GM19025 (cell line): ENCODE measurements around the gene TGFB1I1.
"Not testable (repeated sequence)": the region's sequence is repeated elsewhere in the genome, so short reads cannot be mapped to it uniquely, and the experiment has no call there.

ENCODE experiments used
- ATAC-seq: cut with Tn5 transposase; IDR thresholded peaks from one replicate; pipeline ENCODE4 v1.9.1; 2021; ENCODE audit warnings: mild to moderate bottlenecking, low read depth, moderate library complexity; ENCODE audit not compliant: unreplicated experiment

The TGFB1I1 gene

GRCh38 chr16:31467858-31468257 lies 4.1 kb upstream of the TGFB1I1 start:
- no peak for ATAC-seq

- ATAC-seq: no peak
Observed at GRCh38 chr16:31470615-31471014, 1.3 kb upstream of the TGFB1I1 start.

GRCh38 chr16:31471241-31471874 lies 594 bp upstream of the TGFB1I1 start:
- ATAC-seq: no peak

DNA sequence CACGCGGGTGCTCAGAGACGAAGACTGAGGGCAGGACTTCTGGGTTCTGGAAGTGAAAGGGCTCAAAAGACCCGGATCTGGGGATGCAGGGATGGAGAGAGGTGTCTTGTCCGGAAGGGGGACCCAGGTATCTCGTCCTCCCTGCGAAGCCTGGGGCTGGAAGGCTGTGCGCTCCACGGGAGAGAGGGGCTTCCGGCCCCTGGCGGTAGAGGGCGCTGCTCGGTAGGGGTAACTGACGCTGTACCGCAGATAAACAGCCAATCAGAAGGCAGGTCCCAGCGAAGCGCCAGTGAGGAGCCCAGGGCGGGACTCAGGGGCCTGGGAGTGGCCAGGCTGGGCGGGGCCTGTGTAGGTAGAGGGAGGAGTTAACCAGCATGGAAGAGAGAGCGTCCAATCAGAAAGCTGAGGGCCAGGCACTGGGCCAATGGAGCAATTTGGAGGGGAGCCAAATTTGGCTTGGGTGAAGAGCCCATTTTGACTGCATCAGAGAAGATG lies 804 bp downstream of the TGFB1I1 start:
- ATAC-seq: no peak

DNA sequence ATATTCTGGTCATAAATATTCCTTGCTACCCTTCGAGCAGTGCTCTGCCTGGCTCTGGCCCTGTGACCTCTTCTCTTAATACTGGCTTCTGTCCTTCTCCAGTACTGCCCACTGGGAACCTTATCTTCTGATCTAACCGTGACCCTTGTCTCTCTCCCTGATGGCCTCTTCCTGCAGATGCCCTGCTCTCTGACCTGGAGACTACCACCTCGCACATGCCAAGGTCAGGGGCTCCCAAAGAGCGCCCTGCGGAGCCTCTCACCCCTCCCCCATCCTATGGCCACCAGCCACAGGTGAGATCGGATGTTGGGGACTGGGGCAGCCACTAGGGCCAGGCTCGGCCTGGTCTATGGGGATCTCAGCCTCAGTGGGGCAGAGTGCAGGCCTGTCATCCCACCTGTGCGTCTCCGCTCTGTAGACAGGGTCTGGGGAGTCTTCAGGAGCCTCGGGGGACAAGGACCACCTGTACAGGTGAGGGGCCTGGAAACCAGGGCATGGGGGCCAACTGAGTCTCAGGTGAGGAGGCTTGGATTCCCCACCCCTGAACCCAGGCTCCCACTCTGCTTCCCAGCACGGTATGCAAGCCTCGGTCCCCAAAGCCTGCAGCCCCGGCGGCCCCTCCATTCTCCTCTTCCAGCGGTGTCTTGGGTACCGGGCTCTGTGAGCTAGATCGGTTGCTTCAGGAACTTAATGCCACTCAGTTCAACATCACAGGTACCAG lies 1.5 kb downstream of the TGFB1I1 start:
- no peak for ATAC-seq

- ATAC-seq: no peak
Observed at GRCh38 chr16:31474173-31474714, 2.3 kb downstream of the TGFB1I1 start.

GRCh38 chr16:31474773-31475738 lies 3.1 kb downstream of the TGFB1I1 start:
- no peak for ATAC-seq

DNA sequence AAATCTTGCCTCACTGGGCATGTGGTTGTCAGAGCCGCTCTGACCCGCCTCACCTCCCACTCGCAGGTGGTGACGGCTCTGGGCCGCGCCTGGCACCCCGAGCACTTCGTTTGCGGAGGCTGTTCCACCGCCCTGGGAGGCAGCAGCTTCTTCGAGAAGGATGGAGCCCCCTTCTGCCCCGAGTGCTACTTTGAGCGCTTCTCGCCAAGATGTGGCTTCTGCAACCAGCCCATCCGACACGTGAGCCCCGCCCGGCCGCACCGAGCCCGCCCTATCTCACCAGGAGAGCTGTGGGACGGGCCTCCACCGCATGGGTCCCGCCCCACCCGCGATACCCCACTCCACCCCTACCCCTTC lies 4.0 kb downstream of the TGFB1I1 start:
- ATAC-seq: no peak

DNA sequence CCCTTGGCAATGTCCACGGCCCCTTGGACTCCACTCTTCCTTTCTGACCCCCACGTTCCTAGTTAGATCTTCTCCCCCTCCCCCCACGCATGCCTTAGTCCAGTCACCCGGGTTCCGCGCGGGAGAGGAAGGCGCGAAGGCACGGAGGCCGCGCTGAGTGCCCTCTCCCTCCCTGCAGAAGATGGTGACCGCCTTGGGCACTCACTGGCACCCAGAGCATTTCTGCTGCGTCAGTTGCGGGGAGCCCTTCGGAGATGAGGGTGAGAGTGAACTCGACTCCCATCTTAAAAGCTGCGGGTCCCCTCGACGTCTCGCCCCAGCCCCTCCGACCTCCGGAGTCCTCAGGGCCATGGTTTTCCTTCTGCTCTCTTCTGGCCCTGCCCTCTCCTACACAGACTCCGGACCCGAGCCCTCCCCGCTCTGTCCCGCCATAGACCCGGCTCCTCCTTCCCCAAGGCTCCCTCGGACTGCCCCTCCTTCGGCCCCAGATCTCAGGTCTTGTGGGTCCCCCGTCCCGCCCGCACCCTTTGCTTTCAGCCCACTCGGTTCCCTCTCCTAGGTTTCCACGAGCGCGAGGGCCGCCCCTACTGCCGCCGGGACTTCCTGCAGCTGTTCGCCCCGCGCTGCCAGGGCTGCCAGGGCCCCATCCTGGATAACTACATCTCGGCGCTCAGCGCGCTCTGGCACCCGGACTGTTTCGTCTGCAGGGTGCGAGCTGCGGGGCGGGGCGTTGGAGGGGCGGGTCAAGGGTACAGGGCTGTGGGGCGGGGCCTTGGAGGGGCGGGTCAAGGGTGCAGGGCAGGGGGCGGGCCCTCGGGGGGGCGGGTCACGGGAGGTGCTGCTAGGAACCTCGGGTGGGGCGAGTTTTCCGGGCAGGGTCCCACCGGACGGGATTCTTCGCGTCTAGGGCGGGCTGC lies 4.6 kb downstream of the TGFB1I1 start:
- peak; percentile 57 for ATAC-seq

DNA sequence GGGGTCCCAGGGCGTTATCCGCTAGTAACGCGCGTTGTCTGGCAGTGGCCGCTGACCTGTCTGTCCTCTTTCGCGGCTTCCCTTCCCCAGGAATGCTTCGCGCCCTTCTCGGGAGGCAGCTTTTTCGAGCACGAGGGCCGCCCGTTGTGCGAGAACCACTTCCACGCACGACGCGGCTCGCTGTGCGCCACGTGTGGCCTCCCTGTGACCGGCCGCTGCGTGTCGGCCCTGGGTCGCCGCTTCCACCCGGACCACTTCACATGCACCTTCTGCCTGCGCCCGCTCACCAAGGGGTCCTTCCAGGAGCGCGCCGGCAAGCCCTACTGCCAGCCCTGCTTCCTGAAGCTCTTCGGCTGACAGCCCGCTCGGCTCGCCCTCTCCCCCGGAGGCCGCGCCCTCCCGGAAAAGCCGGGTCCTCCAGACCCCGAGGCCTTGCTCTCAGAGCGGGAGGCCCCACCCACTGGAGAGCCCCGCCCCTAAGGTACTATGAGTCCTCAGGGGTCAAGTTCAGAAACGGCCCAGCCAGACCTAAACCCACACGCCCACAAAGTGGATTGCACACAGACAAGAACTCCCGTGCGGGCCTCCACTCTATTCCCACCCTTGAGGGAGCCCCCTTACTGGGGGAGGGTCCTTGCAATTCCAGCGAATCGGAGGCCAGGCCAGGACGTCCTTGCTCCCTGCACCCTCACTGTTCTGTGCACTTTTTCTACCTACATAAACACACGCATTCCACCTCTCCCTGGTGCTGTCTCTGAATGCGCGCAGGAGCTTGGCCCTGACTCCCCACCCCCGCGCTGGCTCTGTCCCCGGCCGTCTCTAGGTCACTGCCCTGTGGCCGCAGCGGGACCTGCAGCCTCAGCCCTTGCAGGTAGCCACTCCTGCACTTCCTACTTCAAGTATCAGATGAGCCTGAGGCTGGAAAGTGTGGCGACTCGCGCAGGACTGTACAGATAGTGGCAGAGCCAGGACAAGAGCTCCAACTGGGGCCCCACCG lies 5.6 kb downstream of the TGFB1I1 start:
- ATAC-seq: peak; percentile 21

GRCh38 chr16:31478956-31479355 lies 7.0 kb downstream of the TGFB1I1 start:
- ATAC-seq: no peak

DNA sequence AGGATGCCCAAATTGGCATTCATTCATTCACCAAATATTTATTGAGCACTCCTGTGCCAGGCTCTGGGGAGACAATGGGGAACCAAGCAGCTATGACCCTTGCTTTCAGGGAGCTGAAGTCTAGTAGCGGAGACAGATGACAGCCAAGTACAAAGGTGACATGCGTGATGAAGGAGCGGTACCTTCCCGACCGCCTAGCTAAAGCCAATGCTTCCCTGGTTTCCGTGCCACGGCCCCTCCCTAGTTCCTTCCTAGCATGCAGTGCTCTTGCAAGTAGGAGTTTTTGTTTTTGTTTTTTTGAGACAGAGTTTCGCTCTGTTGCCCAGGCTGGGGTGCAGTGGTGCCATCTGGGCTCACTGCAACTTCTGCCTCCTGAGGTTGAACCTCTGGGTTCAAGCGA lies 7.8 kb downstream of the TGFB1I1 start:
- ATAC-seq: no peak

DNA sequence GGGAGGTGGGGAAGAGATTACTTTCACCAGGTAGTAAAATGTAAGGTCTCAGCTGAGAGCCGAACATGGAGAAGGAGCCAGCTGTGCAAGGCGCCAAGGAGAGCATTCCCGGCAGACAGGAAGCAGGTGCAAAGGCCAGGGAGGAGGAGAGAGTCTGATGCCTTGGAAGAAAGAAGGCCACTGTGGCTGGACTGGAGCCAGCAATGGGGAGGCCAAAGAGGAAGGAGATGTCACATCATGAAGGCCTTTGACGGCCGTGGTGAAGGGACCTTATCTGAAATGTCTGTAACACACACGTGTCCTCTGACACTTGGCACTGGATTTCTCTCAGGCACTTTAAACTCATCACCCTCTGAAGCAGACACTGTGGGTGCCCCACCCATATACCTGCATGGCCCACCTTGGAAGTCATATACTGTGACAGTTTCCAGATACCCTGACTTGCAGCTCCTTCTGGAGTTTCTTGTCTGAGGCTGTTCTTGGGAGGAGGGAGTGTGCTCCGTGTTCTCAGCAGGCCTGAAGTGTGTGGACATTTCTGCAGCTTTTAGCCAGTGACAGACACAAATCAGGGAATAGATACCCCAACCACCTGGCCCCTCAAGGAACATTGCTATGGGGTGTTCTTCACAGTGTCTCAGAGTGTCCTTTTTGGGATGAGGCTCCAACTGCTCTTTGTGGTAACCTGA lies 9.0 kb downstream of the TGFB1I1 start:
- ATAC-seq: no peak

DNA sequence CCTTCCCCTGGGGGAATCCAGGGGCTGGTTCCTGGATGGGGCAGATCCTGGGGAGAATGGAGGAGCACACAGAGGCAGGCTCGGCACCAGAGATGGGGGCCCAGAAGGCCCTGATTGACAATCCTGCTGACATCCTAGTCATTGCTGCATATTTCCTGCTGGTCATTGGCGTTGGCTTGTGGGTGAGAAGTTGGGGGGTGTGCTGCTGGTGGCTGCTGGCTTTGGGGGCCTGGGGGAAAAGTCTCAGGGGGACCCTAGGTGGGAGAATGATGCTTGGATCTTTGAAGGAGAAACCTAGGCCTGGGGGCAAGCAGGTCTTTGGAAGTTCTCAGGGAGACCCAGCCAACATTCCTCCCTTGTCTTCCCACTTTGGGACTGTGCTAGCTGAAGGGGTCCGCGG lies 11.1 kb downstream of the TGFB1I1 start, which contains the start of gene SLC5A2:
SLC5A2 (plus strand) TSS at position 43 of the 400 bp plus-strand sequence; CDS start at position 57, 14 bp downstream.
- ATAC-seq: no peak

DNA sequence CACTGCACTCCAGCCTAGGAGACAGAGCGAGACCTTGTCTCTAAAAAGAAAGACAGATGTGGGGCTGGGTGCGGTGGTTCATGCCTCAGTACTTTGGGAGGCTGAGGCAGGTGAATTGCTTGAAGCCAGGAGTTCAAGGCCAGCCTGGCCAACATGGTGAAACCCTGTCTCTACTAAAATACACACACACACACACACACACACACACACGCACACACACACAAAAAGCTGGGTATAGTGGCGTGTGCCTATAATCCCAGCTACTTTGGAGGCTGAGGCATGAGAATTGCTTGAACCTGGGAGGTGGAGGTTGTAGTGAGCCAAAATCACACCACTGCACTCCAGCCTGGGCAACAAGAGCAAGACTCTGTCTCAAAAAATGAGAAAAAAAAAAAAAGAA lies 12.1 kb downstream of the TGFB1I1 start:
- ATAC-seq: not testable (repeated sequence)

- ATAC-seq: no peak
Observed at GRCh38 chr16:31484491-31485171, 12.7 kb downstream of the TGFB1I1 start.

DNA sequence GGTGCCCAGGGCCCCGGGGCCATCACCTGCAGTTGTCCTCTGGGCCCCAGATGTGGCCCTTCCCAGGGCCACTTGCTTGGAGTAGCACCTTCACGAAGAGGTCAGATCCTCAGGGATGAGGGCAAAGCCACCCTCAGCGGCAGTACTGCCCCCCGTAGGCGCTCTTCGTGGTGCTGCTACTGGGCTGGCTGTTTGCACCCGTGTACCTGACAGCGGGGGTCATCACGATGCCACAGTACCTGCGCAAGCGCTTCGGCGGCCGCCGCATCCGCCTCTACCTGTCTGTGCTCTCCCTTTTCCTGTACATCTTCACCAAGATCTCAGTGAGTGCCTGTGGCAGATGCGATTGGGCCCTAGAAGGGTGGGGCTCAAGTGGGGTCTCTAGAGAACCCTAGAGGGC lies 13.6 kb downstream of the TGFB1I1 start:
- no peak for ATAC-seq
